HCEC 1CT (cell line): ENCODE data around the gene REC8.

Source experiments
- DNase-seq: peaks from one replicate; pipeline ENCODE4 v3.0.0-alpha.2; 2017

REC8 gene

DNA sequence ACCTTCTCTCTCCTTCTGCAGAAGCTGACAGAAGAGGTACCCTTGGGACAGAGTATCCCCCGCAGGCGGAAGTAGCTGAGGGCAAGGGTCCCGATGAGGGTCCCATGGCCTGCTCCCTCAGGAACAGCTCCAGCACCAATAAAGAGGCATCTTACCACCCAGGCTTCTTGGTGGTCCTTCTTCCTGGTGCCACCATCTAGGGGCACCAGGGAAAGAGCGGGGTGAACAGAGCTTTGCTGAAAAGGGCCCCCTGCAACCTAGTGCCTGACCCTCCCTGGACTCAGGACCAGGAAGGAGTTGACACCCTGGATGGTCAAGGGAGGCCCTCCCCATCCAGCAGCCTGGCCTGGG lies 11.4 kb upstream of the REC8 start:
- DNase-seq = no peak

DNA sequence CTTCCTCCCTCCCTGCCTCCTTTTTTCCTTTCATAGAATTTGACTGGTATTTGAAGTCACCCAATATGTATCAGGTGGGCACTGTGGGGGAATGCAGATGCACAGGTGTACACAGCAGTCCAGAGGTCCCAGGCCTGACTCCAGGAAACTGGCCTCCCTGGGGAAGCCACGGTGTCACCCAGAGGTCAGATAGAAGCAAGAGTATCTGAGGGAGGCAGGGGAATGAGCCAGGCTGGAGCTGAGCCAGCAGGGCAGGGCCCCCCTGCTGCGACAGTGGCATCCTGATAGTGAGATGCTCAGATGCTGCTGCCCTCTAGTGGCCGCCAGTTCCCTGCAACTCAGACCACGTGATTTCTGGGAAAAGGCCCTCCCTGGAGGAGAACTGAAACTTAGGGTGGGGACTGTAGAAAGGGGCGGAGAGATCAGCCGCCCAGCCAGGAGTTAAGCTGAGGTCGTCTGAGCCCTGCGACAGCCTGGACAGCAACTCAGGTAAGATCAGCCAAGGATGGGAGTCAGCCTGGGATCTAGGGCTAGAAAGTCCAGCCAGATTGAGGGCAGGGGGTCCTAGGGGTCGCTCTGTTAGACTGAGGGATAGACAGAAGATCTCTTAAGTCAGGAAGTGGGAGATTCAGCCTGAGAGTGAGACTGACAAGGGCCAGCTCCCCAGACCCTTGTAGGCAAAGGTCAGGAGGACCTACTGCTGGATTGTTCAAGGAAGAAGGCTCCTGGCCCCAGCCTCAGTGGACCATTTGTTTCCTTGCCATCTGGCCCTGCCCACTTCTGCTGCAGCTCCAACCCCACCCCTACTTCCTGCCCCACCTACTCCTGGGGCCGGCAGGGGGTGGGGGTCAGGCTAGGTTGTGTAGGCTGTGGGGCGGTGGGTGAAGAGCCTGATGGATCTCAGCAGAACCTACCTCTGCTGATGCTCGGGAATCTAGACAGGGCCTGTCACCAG lies 10.8 kb upstream of the REC8 start, which contains the start of gene IRF9:
IRF9 (plus strand) TSS at position 416 of the 955 bp plus-strand sequence. CDS start 880 bp downstream, outside the sequence.
- peak; percentile 86 for DNase-seq

- no peak for DNase-seq
Observed at GRCh38 chr14:24162093-24162492, 9.8 kb upstream of the REC8 start.

GRCh38 chr14:24164518-24164991 lies 7.3 kb upstream of the REC8 start:
- DNase-seq = no peak

- DNase-seq = no peak
Observed at GRCh38 chr14:24165785-24166184, 6.1 kb upstream of the REC8 start.

DNA sequence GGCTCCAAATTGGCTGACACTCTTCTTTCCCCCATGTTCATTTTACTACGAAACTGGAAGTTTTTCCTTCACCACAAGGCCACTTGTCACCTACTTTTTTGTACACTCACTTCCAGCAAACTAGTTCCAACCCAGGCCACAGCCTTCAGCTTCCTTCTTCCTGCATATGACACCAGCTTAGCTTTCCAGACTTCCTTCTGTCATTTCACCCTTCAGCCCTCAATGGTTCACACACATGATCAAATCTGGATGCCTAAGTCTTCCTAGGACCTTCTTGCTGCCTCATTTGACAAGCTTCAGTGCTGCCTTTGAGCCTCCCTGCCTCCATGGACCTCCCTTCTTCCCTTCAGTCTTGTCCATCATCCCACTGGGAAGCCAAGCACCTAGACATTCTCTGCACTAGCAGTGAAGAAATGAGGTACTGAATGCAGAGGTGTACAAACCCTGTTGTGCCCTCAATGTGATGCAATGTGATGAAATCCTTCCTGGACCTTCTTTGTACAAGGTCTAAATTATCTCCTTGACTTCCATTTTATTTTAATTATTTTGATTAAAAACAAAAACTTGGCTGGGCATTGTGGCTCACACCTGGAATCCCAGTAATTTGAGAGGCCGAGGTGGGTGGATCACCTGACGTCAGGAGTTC lies 4.3 kb upstream of the REC8 start:
- DNase-seq = no peak

DNA sequence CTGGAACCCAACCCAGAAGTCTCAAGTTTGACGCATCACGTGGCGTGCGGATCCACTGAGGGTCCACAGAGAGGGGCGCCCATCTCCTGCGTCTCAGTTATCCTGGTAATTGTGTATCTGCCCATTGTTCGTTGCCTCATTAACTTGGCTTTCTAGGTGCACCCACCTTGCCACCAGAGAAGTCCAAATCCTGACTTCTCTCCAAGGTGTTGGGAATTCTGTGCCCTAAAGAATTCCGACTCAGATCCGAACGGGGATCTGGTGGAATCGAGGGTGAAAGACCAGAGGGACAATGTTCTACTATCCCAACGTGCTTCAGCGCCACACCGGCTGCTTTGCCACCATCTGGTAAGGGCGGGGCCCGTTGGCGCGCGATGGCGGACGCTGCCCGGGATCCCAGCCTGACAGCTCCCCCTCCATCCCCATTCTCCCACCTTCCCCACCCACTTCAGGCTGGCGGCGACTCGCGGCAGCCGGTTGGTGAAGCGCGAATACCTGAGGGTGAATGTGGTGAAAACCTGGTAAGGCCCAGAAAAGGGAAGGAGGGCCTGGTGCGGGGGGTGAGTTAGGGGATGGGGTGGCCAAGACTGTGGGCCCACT lies 481 bp downstream of the REC8 start:
- no peak for DNase-seq

GRCh38 chr14:24172871-24173281 lies 996 bp downstream of the REC8 start:
- DNase-seq = no peak

- no peak for DNase-seq
Observed at GRCh38 chr14:24176599-24176998, 4.7 kb downstream of the REC8 start.

DNA sequence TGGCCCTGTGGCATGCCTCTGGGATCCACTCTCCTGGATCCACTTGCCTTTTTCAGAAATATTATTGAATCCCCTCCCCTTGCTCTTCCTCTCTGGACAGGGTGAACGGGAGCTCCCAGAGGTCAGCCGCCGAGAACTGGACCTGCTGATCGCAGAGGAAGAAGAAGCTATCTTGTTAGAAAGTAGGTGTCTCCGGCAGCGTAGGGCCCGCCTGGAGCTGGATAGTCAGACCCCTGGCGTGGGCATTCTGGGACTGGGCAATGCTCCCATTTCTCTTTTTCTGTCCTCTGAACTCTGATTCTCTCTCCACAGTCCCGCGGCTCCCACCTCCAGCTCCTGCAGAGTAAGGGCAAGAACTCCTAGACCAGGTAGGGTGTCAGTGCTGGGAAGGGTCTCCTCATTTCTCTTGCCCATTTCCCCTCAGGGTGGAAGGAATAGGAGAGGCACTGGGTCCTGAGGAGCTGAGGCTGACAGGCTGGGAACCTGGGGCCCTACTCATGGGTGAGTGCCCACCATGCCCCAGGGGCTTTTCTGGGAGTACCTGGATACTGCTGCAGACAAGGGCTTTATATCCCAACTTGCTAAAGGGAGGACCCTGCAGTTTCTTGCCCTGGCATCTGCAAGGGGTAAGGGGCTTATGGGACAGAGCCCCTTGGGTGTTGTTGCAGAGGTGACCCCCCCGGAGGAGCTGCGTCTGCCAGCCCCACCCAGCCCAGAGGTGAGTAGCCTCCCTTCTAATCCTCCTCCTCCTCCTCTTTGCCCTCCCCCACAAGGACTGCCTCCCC lies 5.4 kb downstream of the REC8 start:
- DNase-seq = no peak

DNA sequence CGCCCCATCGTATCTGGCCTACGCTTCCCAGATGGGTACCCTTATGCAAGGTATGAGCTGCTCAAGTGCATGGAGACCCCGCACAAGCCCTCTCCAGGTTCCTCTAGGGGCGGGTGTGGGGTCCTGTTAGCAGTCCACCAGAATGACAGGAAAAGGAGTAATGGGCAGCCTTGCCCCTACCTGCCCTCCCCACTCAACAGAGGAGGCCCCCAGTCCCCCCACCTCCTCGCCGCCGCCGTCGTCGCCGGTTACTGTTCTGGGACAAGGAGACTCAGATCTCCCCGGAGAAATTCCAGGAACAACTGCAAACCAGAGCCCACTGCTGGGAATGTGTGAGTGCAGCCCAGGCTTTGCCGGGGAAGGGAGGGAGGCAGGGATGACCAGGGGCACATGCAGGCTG lies 6.0 kb downstream of the REC8 start:
- no peak for DNase-seq

DNA sequence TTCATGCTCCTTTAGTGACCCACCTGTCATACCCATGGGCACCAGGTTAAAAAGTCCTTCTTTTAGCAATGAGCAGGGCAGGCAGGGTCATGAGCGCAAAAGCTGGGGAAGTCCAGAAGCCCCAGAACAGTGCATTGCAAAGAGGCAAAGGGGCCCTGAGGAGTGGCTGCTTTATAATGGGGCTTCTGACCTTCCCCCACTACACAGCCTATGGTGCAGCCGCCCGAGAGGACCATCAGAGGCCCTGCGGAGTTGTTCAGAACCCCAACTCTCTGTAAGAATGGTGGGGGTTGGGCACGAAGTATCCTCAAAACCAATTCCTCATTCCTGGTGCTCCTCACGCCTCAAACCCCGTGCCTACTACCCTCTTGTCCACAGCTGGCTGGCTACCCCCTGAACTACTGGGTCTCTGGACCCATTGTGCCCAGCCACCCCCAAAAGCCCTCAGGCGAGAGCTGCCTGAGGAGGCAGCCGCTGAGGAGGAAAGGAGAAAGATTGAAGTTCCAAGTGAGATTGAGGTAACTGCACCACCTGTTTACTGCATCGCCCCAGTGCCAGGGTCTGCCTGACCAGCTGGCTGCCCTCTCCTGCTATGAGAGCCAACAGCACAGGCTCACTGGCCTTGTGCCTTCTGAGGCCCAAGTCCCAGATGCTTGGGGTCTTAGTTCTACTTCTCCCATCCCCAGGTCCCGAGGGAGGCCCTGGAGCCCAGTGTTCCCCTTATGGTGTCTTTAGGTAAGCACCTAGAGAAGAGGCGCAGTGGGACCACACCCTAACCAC lies 6.7 kb downstream of the REC8 start:
- no peak for DNase-seq

GRCh38 chr14:24179294-24179960 lies 7.5 kb downstream of the REC8 start:
- no peak for DNase-seq

DNA sequence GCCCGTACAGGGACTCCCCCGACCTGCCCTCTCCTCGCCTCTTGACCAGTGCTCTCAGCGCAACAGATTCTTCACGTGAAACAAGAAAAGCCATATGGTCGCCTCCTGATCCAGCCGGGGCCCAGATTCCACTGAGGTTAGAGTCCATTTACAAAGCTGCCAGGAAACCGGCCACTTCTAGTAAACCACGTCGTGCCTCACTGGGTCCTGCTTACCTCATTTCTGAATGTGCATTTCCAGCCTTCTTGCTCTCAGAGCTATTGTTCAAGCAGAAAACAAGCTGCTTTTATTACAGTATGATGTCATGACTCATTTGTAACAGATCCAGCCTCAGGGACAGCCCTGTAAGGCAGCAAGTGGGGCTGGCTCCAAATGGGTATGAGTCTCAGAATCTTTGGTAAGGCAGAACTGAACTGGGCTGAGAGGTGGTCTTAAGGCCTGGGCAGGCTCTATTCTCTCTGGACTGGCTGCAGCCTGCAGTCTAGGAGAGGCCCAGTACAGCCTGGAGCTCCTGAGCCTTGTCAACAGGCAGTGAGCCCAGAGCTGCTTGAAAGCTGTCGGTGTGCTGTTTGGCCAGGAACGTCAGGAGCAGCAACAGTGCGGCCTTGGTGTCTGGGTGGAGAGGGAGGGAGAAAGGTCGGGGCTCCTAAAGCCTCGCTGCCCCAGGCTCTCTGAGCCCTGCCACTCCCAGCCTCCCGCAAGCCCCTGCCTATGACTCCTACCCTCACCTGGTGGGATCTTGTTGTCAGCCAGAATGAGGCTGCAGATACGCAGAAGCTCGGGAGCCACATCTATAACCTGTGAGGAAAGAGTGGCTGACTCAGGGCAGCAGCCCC lies 8.3 kb downstream of the REC8 start:
- no peak for DNase-seq

GRCh38 chr14:24181371-24182077 lies 9.6 kb downstream of the REC8 start:
- DNase-seq = no peak

DNA sequence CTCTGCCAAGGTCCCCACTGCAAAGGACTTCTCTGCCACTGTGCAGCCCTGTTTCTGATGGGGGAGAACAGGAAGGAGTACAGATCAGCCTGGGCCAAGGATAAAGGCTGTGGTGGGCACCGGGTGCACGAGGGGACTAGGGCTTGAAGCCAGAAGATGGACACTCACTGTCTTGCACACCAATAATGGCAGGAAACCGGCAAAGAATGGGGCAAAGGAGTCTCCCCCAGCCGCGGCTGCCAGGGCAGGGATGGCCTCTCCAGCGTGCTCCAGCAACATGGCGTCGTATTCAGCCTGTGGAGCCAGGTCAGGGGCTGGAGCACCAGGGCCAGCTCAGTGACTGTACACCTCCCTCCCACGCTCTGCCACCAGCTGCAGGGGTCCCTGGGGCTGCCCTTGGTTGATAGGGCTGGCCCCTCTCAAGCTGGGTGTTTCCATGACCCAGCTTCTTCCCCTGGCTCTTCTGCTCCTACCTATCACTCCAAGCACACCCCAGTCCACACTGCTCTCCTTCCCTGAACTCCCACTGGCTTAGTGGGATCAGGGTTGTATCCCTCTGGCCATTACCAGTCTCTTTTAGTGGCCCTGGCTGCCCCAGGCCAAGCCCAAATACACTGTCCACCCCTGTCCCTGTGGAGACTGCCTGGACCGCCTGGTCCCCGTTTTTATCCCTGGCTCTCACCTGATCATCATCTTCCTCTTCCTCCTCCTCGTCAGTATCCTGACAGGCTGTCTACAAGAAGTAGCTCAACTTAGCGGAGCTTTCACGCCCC lies 10.4 kb downstream of the REC8 start:
- DNase-seq = no peak

- no peak for DNase-seq
Observed at GRCh38 chr14:24183014-24183481, 11.2 kb downstream of the REC8 start.

DNA sequence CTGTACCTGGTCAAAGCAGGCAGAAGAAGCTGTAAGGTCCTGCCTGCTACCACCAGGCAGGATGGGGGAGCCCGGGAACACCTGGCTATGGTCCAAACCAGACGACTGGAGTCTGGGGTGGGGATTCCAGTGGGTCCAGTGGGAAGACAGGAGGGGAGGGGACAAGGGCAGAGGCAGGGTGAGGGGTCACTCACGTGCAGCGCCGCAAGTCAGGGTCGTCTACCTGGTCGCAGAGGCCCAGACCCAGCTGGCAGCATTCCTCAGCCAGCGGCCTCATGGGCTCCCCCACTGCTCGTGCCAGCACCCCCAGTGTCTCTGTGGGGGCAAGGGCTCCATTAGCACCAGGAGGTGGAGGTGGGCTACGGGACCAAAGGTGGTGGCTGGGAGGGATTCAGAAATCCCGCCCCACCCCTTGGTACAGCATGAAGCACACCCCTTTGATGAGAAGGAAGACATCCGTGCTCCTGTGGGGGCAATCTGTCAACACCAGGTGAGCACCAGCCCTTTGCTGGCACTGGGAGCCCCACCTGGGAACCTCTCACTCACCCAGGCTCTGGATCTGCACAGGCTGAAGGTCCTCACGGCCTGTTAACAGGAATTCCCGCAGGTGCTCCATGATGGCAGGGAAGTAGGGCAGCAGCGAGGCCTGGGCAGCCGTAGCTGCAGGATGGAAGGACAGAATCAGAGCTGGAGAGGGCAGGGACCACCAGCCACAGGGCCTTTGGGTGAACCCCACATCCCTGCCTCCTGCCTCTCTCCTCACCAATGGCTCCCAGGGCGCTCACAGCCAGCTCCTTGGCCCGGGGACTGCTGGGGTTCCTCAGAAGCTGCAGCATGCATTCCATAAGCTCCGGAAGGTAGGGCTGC lies 12.5 kb downstream of the REC8 start:
- no peak for DNase-seq
